Liver (tissue), 9 donors: ENCODE results near the gene XRCC1. TPM values are rescaled to one million over a fixed set of nuclear protein-coding genes. Genes with fewer than 3 reads are reported as not detected.
A peak's percentile ranks its signal among the peaks of the same experiment; 100 is the strongest.

Experiments
- DNase-seq: peaks from one replicate; pipeline ENCODE4 v3.0.0-alpha.2; 2017; ENCODE audit warnings: low spot score
- H3K27ac ChIP-seq, 2 donors: one replicate each; pipeline ENCODE4 v1.7.0; 2013; ENCODE audit warnings: inconsistent platforms in 2 of 2, low read length in 2 of 2, control low read depth in 1 of 2, low read depth in 1 of 2, mild to moderate bottlenecking in 1 of 2
- H3K27me3 ChIP-seq, 4 donors: one replicate each; pipeline versions ENCODE4 v1.6.1 to v1.7.0; 2013; ENCODE audit warnings: low read length in 3 of 4, inconsistent platforms in 1 of 4, mild to moderate bottlenecking in 1 of 4, moderate library complexity in 1 of 4; ENCODE audit not compliant: control insufficient read depth in 4 of 4, insufficient read depth in 4 of 4
- H3K36me3 ChIP-seq, 4 donors: one replicate each; pipeline versions ENCODE4 v1.6.1 to v1.7.0; 2013; ENCODE audit warnings: low read length in 3 of 4, mild to moderate bottlenecking in 3 of 4, low read depth in 1 of 4, moderate library complexity in 1 of 4; ENCODE audit not compliant: control insufficient read depth in 4 of 4, insufficient read depth in 3 of 4
- H3K4me1 ChIP-seq, 4 donors: one replicate each; pipeline versions ENCODE4 v1.6.1 to v1.7.0; 2013; ENCODE audit warnings: low read length in 3 of 4, mild to moderate bottlenecking in 3 of 4, moderate library complexity in 1 of 4; ENCODE audit not compliant: control insufficient read depth in 4 of 4, insufficient read depth in 4 of 4
- H3K4me3 ChIP-seq, 3 donors: one replicate each; pipeline versions ENCODE4 v1.6.1 to v1.7.0; 2013; ENCODE audit warnings: low read length in 3 of 3, control low read depth in 1 of 3, low read depth in 1 of 3, mild to moderate bottlenecking in 1 of 3
- H3K9ac ChIP-seq, 2 donors: one replicate each; pipeline ENCODE4 v1.7.0; 2013; ENCODE audit warnings: low read length in 2 of 2, mild to moderate bottlenecking in 2 of 2, moderate library complexity in 2 of 2, control low read depth in 1 of 2, low read depth in 1 of 2
- H3K9me3 ChIP-seq, 4 donors: one replicate each; pipeline versions ENCODE4 v1.6.1 to v1.7.0; 2013; ENCODE audit warnings: low read length in 3 of 4; ENCODE audit not compliant: control insufficient read depth in 4 of 4
- ATF3 ChIP-seq: IDR thresholded peaks from 2 replicates; pipeline ENCODE4 v1.6.1; 2016; ENCODE audit warnings: antibody characterized with exemption
- CTCF ChIP-seq: fragments of 150-350 bp; IDR thresholded peaks from 2 replicates; pipeline ENCODE4 v1.5.1; 2017; ENCODE audit warnings: improper control_type of control experiment, low read depth, low read length; ENCODE audit not compliant: missing input control
- EGR1 ChIP-seq, 2 donors: IDR thresholded peaks; 2 replicates each; pipeline ENCODE4 v1.6.1; 2016 to 2018; ENCODE audit warnings: antibody characterized with exemption in 2 of 2, low read depth in 2 of 2
- FOXA1 ChIP-seq: IDR thresholded peaks from 2 replicates; pipeline ENCODE4 v1.6.1; 2016; ENCODE audit warnings: antibody characterized with exemption
- FOXA2 ChIP-seq: IDR thresholded peaks from 2 replicates; pipeline ENCODE4 v1.6.1; 2016; ENCODE audit warnings: antibody characterized with exemption
- HNF4A ChIP-seq, 2 donors: conservative IDR thresholded peaks; 2 replicates each; pipeline ENCODE4 v1.6.1; 2016; ENCODE audit warnings: antibody characterized with exemption in 2 of 2, mild to moderate bottlenecking in 2 of 2
- HNF4G ChIP-seq: IDR thresholded peaks from 2 replicates; pipeline ENCODE4 v1.6.1; 2016; ENCODE audit warnings: antibody characterized with exemption
- JUND ChIP-seq, 2 donors: IDR thresholded peaks; 2 replicates each; pipeline ENCODE4 v1.6.1; 2016; ENCODE audit warnings: antibody characterized with exemption in 2 of 2
- NR2F2 ChIP-seq: IDR thresholded peaks from 2 replicates; pipeline ENCODE4 v1.6.1; 2016; ENCODE audit warnings: antibody characterized with exemption
- RAD21 ChIP-seq, 2 donors: IDR thresholded peaks; 2 replicates each; pipeline ENCODE4 v1.6.1; 2016; ENCODE audit warnings: antibody characterized with exemption in 2 of 2, mild to moderate bottlenecking in 2 of 2
- REST ChIP-seq: IDR thresholded peaks from 2 replicates; pipeline ENCODE4 v1.6.1; 2016; ENCODE audit warnings: antibody characterized with exemption, mild to moderate bottlenecking
- RXRA ChIP-seq, 2 donors: IDR thresholded peaks; 2 replicates each; pipeline ENCODE4 v1.6.1; 2017 to 2018; ENCODE audit warnings: antibody characterized with exemption in 2 of 2, mild to moderate bottlenecking in 1 of 2
- SP1 ChIP-seq: IDR thresholded peaks from 2 replicates; pipeline ENCODE4 v1.6.1; 2018; ENCODE audit warnings: antibody characterized with exemption, mild to moderate bottlenecking
- YY1 ChIP-seq: IDR thresholded peaks from 2 replicates; pipeline ENCODE4 v1.6.1; 2016; ENCODE audit warnings: antibody characterized with exemption, mild to moderate bottlenecking
- WGBS: extraction: QIAGEN DNeasy Blood & Tissue Kit; methylation state at CpG from one replicate; pipeline ENCODE4 v1.1.7; 2013; 5-methylcytosine and 5-hydroxymethylcytosine counted together
- polyA plus RNA-seq, 2 donors: library from polyadenylated mRNA; stranded (reverse) in 1 of 2; unstranded in 1 of 2; fragments of 200-250 nt in 1 of 2; fragments of >200 nt in 1 of 2; fragmentation: Nextera tagmentation in 1 of 2; extraction: Ambion mirVana in 1 of 2; gene quantifications; one replicate each; pipeline versions ENCODE4 v1.2.1 to v1.2.3, GENCODE V29; 2013 to 2015
- total RNA-seq, 2 donors: library from RNA; depleted of rRNA; stranded (reverse); fragments of >200 nt; gene quantifications; one replicate each; pipeline ENCODE4 v1.2.3, GENCODE V29; 2014
- TF ChIP-seq, protein P1 (sequence below): IDR thresholded peaks from 2 replicates; pipeline ENCODE4 v1.6.1; 2016; ENCODE audit warnings: antibody characterized with exemption
- donor health status: healthy.
- donor health status: healthy.
- donor health status: healthy.
- donor health status: healthy.
- donor health status: healthy.

XRCC1 gene
- total and polyA plus RNA-seq, 4 donors, result 3.6 to 9.8 (median 4.9) TPM

GRCh38 chr19:43555185-43555770, 20.0 kb downstream of the XRCC1 start:
- no peak overlapping the region for H3K4me3 ChIP-seq
- H3K9me3 ChIP-seq, result no peaks in the 10 kb centered on the region
- peaks cover 8 to 29% (median 13%) of the 10 kb centered on the region in 4 donors for H3K36me3 ChIP-seq
- no peaks in the 10 kb centered on the region for H3K27me3 ChIP-seq
- H3K4me1 ChIP-seq, result no peaks in the 10 kb centered on the region
- H3K9ac ChIP-seq, result no peak overlapping the region
- WGBS, result 47% methylated on average over 8 of the region's 8 CpGs
- no peak for TF ChIP-seq REST
- no peak for TF ChIP-seq FOXA2
- TF ChIP-seq RAD21 (IDR thresholded peaks at IDR 0.05), result peak; percentile 78 to 85
- TF ChIP-seq YY1, result no peak
- no peak for TF ChIP-seq JUND (IDR thresholded peaks at IDR 0.05)
- TF ChIP-seq CTCF, result peak; percentile 68
- no peak for TF ChIP-seq HNF4A (conservative IDR thresholded peaks at IDR 0.05)
- TF ChIP-seq HNF4G, result no peak
- TF ChIP-seq, protein P1, sequence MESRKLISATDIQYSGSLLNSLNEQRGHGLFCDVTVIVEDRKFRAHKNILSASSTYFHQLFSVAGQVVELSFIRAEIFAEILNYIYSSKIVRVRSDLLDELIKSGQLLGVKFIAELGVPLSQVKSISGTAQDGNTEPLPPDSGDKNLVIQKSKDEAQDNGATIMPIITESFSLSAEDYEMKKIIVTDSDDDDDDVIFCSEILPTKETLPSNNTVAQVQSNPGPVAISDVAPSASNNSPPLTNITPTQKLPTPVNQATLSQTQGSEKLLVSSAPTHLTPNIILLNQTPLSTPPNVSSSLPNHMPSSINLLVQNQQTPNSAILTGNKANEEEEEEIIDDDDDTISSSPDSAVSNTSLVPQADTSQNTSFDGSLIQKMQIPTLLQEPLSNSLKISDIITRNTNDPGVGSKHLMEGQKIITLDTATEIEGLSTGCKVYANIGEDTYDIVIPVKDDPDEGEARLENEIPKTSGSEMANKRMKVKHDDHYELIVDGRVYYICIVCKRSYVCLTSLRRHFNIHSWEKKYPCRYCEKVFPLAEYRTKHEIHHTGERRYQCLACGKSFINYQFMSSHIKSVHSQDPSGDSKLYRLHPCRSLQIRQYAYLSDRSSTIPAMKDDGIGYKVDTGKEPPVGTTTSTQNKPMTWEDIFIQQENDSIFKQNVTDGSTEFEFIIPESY, result no peak
- TF ChIP-seq FOXA1, result no peak
- H3K27ac ChIP-seq, result no peak overlapping the region
- DNase-seq, result peak; percentile 83

DNA sequence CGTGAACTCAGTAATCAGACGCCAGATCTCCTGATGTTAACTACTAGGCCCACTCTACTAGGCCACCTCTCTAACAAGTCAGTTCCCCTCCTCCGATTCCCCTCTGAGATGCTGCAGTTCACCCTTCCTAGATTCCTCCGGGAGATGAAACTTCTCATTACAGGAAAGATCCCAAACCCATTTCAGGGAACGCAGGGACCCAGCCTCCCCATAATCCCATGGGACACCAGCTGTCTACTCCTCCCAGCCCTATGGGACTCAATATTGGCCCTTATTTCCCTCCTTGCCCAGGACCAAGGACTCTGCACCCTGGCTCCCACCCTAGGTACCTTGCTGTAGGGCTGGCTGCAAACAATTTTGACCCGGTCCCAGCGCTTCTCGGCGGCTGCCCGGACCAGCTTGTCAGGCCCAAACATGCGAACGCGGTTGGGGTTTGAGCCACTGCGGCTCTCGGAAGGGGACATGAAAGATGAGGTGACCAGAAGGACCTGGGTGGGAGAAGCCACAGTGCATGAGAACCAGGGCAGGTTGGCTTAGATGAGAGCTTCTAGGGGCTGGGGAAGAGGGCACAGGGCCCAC, 20.9 kb downstream of the XRCC1 start:
- no peak overlapping the region for H3K4me3 ChIP-seq
- no peak for DNase-seq
- peaks cover 8 to 30% (median 13%) of the 10 kb centered on the region in 4 donors for H3K36me3 ChIP-seq
- no peaks in the 10 kb centered on the region for H3K27me3 ChIP-seq
- H3K27ac ChIP-seq, result no peak overlapping the region
- H3K4me1 ChIP-seq, result no peaks in the 10 kb centered on the region
- no peaks in the 10 kb centered on the region for H3K9me3 ChIP-seq
- 95% methylated on average over 15 of the region's 15 CpGs for WGBS
- no peak overlapping the region for H3K9ac ChIP-seq
- TF ChIP-seq SP1 (no peak), REST (no peak), ATF3 (no peak), RXRA (IDR thresholded peaks at IDR 0.05) (no peak), HNF4G (no peak), NR2F2 (no peak), FOXA1 (no peak), JUND (IDR thresholded peaks at IDR 0.05) (no peak), RAD21 (IDR thresholded peaks at IDR 0.05) (no peak), CTCF (no peak), YY1 (no peak), FOXA2 (no peak), EGR1 (IDR thresholded peaks at IDR 0.05; ENCODE audit: low read depth in 2 of 2) (no peak)
